Glomerular endothelial cell (primary cell): ENCODE measurements around the gene MACROD2. TPM values are rescaled to one million over a fixed set of nuclear protein-coding genes. Genes with fewer than 3 reads are reported as not detected.
"Not testable (repeated sequence)": the region's sequence is repeated elsewhere in the genome, so short reads cannot be mapped to it uniquely, and the experiment has no call there.

Source experiments
- DNase-seq: peaks from one replicate; pipeline ENCODE4 v3.0.0-alpha.2; 2011; ENCODE audit warnings: low read depth, low spot score; ENCODE audit errors: extremely low read depth
- total RNA-seq: library from RNA; depleted of rRNA; stranded (reverse); fragments of >200 nt; gene quantifications from 2 replicates; pipeline ENCODE4 v1.2.3, GENCODE V29; 2015

MACROD2 gene
- total RNA-seq, 1 donor from 2014 or later, result 0.76 TPM

DNA sequence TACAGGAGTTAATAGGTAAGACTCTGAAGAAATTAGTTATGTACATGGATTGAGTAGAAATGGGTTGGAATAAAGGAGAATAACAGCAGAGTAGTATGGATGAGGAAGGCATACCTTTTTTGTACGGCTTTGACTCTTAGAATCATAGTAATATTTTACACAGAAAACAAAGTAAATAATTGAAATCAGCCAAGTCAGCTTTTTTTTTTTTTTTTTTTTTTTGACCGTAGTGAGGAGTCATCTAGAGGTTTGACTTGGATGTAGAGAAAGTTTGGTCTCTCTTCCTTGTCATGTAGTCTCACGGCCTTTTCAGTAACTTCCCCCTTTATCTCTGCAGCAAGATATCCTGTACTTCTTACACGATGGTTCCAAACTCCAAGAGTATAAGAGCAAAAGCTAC is 183.2 kb downstream of the MACROD2 start:
- DNase-seq, result no peak

DNA sequence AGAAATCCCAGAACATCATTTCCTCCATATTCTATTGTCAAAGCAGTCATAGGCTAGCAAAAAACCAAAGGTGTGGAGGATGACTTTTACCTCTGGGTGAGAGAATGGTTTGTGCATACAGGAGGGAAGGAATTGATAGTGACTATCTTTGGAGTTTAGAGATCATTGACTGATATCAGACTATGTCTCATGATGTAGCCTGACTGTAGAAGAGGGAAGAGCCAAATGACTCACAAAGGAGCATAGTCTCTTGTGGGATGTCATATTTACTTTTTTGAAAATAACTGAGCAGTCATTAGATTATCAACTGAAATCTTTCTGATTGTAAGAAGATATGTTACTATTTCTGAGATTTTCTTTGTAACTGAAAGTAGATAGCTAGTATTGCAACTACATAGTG is 183.6 kb downstream of the MACROD2 start:
- DNase-seq, result no peak

DNA sequence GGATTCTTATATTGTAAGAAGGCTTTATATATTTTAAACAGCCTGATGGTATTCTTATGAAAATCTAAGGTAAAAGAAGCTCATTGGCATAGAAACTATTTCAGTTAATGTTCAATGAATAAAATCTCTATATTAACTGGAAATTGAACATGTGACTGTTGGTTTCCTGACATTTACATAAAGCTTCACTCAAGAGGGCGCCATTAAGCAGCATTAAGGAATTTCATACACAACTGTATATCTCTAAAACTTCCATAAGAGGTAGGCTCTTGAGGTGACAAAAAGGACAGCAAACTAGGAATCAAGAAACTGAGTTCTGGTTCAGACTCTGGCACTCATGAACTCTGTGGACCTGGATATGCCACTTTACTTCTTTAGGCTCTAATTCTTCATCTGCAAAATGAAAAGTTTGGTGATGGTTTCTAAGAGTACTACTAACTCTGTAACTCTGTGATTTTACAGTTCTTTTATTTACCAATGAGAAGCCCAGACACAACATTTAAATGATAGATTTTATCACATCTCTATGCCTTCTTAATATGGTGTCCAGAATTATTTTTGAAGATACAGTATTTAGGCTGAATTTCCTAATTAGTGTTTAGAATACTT is 194.6 kb downstream of the MACROD2 start:
- DNase-seq, result peak; percentile 2

DNA sequence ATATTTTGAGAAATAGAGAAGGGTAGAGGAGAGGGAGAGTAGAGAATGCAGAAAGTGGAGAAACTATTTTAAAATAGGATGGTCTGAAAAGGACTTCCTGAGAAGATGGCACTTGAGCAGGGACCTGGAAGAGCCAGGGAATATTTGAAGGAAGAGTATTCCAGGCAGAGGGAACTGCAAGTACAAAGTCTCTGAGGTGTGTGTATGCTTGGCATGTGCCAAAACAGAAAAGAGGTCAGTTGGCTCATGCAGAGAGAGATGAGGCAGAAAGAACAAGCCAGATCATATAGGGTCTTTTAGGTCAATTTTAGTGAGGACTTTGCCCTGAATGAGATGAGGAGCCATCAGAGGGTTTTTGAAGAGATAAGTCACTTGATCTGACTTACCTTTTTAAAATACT is 196.2 kb downstream of the MACROD2 start:
- no peak for DNase-seq

DNA sequence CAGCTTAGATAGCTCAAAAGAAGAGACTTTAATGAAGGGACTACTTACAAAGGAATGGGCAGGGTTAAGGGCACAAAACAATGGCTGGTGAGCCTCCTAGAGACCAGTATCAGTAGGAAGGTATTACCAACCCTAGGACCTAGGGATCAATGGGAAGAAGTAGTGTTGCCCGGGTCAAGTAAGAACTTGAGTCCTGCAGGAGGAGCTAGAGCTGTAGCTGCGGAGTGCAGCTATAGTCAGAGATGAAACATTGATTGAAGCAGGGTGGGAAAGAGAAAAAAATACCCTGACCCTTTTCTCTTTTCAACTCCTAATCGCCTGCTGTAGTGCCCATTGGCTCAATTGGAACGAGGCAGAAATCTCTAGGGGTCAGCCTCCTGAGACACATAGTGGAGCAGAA is 198.1 kb downstream of the MACROD2 start:
- DNase-seq, result no peak

DNA sequence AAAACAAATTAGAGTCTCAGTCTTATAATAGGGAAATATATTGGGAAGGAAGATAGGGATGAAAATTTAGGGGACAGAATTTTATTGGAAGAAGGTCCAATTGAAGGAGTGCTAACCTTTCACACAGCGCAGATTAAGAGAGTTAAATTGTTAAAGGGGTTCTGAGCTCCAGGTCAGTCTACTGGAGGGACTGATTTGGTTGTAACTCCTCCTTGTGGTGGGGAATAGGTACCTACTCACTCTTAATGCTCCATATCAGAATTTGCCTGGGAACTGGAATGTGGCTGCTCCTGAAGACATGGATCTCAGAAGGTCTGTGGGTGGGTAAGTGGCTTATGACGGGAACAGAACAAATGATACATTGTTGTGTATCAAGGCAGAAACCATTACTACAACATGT is 198.6 kb downstream of the MACROD2 start:
- no peak for DNase-seq

DNA sequence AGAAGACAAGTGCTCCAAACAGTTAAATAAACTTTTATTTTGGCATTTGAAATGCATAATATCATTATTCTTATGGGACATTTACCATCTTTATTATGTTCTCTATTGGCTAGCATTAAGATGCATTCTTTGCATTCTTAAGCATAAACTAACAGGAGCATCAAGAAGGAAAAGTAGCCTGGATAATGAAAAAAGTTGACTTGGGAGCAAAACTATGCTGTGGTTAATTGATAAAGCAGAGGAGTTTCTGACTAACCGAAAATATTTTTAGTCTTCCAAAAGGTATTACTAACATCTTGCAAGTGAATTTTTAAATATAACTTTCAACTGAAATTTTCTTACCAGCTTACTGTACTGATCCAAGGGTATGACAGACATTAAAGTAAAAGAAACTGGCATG is 201.8 kb downstream of the MACROD2 start:
- no peak for DNase-seq

DNA sequence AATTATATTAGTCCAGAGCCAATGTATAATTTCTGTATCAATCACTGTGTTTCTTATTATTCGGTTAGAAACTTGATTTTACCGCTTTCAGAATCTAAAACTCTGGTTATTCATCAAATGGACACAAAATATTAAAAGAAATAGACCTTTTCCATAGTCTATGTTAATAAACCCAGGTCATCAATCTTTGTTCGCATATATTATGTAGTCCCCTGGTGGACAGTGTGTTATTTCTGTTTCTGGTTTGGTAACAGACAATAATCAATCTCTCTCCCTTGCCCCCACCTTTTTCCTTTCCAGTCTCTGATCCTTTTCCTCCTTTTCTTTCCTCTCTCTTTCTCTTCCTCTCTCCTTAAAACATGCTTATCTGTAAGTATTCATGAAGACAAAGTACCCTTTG is 203.1 kb downstream of the MACROD2 start:
- no peak for DNase-seq

DNA sequence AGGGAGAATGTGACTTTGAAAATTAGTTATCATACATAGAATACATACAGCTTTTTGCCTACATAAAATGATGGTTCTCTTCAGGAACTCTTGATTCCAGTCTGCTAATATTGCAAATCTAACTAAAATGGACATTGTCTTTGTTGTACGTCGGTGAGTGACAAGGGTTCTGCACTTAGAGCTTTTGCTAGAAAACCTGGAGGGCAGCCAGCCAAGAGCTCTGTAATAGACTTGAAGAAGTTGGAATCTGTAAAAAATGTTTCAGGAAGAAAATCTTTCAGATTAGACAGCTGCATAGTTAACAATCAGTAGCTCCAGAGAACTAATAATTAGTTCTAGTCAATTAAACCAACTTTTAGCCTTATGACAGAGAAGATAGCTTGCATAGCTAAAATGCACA is 203.8 kb downstream of the MACROD2 start:
- DNase-seq, result no peak

DNA sequence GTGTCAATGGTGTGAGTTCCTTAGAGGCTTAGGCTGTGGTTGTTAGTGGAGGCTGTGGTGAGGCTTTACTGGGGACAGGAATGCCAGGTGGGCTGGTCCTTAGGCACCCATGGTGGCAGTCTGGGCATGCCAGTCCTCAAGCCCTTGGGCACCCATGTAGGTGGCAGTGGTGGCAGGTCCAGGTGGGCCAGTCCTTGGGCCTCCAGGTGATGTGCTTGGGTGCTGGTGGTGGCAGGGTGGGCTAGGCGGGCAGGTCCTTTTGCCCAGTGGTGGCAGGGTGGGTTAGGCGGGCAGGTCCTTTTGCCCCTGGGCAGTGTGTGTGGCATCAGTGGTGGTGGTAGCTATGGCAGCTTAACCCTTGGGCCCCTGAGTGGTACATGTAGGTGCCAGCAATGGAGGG is 208.3 kb downstream of the MACROD2 start:
- DNase-seq, result no peak

DNA sequence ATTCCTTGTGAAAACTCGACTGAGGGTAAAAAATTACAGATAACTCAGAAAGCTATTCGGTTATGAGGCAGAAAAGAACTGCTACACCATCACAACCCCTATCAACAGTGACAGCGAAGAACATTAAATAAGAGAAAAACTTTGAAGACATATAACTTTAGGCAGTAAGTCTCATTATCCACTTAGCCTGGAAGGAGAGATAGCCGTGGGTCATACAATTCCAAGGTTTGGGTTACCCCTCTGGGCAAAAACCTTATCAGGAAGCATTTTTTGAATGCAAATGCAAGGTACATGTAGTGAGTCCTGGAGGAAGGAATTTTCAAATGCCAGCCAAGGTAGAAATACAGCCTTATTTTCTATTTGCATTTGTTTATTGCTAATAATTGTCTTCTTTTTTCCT is 212.3 kb downstream of the MACROD2 start:
- no peak for DNase-seq

DNA sequence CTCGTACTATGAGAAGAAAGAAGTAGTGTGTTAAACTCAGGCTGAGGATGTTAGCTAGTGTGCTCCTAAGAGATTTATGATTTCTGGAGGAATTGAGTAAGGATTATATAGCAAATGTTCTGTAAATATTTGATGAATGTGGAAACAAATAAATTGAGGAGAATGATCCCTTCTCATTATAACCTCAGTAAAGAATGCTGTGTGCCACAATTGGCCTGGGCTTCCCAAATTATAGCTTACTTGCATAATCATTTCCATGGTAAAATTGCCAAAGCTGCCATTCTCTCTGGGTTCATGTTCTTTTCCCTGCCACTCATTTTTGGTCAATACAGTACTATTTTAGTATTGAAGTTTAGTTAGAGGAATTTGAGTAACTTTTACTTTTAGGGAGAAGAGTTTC is 213.6 kb downstream of the MACROD2 start:
- no peak for DNase-seq

DNA sequence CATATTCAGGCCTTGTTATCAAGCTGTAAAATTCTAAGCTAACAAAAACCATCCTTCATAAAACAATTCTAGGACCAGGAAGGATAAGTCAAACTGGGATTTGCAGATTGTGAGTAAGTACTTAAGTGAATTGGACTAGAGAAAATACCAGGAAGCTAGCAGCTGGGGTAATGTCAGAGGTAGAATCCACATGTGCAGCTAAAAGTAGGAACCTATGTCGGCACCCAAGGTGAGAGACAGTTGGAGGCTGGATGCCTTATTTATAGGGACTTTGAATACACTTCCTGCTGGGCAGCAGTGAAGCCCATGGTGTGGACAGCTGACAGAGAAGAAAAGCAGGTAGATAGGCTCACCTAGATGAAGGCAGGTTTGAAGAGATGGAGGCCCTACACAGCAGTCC is 214.8 kb downstream of the MACROD2 start:
- no peak for DNase-seq

DNA sequence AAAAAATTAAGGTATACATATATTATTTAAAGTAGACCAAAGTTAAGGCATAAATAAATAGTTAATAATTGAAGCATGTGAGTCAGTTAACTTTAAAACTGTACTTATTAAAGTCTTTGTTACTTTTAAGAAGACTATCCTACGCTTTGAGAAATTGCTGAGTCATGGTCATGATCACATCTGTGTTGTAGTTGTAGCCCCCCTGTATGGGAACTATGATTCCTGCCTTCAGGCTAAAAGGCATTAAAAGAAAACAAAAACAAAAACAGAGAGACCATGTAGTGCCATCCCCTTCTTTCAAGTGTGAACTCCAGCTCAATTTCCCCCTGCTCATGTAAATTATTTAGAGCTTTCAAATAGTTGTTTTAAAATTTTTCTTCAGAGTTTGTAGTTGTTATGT is 218.7 kb downstream of the MACROD2 start:
- no peak for DNase-seq

DNA sequence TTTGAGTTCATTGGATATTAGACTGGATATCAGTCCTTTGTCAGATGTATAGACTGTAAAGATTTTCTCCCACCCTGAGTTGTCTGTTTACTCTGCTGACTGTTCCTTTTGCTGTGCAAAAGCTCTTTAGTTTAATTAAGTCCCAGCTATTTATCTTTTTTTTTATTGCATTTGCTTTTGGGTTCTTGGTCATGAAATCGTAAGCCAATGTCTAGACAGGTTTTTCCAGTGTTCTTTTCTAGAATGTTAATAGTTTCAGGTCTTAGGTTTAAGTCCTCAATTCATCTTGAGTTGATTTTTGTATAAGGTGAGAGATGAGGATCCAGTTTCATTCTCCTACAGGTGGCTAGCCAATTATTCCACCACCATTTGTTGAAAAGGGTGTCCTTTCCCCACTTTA is 220.6 kb downstream of the MACROD2 start:
- DNase-seq, result not testable (repeated sequence)

DNA sequence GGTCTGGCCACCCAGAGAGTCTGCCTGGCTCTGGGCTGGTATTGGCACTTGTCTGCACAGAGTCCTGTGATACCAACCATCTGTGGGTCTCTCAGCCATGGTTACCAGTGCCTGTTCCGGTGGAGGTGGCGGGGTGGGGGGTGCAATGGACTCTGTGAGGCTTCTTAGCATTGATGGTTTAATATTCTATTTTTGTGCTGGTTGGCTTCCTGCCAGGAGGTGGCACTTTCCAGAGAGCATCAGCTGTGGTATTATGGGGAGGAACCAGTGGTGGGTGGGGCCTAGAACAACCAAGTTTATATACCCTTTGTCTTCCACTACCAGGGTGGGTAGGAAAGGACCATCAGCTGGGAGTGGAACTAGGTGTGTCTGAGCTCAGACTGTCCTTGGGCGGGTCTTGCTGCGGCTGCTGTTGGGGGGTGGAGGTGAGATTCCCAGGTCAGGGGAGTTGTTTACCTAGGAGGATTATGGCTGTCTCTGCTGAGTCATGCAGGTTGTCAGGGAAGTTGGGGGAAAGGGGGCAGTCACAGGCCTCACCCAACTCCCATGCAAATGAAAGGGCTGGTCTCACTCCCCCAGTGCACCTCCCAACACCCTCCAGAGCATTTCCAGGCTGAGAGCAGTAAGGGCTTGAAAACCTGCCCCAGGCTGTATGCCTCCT is 224.6 kb downstream of the MACROD2 start:
- no peak for DNase-seq

DNA sequence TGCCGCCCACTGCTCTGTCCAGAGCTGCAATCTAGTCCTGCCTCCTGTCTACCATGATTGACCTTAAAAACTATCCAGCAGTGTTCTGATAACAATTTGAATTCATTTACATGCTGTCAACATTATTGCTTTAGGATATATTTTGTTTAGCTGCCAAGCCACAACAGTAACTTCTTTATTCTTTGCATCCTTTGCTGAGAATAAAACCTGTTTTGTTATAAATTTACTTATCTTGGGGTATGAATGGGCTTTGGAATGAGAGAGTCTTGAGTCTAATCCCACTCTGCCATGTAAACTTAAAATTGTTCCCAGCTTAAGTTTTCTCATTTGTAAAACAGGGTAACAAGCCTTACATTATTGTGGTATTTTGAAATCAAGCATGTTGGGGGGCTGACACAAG is 225.7 kb downstream of the MACROD2 start:
- DNase-seq, result no peak

DNA sequence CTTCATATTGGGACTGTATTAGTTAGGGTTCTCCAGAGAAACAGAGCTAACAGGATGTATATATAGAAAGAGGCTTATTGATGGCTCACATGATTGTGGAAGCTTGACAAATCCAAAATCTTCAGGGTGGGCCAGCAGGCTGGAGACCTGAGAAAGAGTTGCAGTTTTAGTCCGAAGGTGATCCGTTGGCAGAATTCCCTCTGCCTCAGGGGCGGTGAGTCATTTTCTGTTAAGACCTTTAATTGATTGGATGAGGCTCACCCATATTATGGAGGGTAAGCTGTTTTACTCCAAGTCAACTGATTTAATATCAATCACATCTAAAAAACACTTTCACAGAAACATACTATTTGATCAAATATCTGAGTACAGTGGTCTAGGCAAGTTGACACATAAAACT is 228.5 kb downstream of the MACROD2 start:
- no peak for DNase-seq

DNA sequence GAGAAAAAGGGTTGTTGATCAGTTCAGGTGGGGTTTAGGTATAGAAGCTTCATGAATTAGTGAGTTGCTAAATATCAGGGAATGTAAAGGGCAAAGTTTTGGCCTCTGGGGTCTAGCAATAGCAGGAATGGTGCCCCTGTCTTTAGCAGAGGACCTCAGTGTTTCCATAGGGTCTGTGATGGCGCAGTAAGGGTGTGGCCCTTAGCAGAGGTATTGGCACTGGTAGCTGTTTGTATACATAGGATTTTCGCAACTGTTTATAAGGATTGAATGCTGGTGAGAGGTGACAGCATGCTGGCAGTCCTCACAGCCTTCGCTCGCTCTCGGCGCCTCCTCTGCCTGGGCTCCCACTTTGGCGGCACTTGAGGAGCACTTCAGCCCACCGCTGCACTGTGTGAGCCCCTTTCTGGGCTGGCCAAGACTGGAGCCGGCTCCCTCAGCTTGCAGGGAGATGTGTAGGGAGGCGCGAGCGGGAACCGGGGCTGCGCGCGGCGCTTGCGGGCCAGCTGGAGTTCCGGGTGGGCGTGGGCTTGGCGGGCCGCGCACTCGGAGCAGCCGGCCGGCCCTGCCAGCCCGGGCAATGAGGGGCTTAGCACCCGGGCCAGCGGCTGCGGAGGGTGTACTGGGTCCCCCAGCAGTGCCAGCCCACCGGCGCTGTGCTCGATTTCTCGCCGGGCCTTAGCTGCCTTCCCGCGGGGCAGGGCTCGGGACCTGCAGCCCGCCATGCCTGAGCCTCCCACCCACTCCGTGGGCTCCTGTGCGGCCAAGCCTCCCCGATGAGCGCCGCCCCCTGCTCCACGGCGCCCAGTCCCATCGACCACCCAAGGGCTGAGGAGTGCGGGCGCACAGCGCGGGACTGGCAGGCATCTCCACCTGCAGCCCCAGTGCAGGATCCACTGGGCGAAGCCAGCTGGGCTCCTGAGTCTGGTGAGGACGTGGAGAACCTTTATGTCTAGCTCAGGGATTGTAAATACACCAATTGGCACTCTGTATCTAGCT is 231.0 kb downstream of the MACROD2 start:
- not testable (repeated sequence) for DNase-seq

DNA sequence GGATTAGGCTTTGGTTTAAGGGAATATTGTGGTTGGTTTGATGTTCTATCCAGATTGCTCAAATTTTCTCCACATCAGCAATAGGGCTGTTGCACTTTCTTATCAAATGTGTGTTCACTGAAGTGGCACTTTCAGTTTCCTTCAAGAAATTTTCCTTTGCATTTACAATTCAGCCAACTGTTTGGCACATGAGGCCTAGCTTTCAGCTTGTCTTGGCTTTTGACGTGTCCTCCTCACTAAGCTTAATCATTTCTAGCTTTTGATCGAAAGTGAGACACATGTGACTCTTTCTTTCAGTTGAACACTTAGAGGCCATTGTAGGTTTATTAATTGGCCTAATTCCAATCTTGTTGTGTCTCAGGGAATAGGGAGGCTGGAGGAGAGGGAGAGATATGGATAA is 237.3 kb downstream of the MACROD2 start:
- DNase-seq, result no peak

DNA sequence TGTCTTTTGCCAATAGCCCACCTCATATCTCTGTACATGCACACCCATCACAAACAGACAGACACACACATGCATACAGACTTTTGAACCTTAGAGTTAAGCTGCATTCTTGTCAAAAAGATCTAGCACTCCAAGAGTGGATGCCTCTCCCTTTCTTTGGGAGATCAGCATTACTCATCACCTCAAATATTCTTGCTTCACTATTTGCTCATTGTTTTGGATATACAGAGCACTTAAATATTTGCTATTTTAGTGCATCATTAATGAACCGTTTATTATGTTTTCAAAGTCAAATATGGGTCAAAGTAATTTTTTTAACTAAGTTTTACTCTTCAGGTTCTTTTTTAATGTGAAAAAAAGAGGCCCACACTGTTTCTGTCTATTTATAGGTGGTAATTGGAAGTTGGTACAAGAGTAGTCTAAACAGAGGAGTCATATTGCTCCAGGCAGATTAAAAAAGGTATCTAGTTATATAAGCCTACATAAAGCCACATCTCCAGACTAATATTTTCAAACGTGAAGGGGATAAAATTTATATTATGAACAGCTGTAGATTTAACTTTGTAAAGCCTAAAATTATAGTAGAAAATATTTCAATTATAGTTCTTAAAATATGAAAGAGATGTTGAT is 239.5 kb downstream of the MACROD2 start:
- no peak for DNase-seq
